Activated CD4-positive, alpha-beta T cell treated with anti-CD3 and anti-CD28 coated beads, Interleukin-2, amount 10 ng/mL, durations not matched to agents 7 days and 5 days (primary cell): ENCODE results near the gene HADH. TPM values are rescaled to one million over a fixed set of nuclear protein-coding genes. Genes with fewer than 3 reads are reported as not detected.

ENCODE experiments used
- CTCF ChIA-PET: fragments of 350-600 bp; sonication (Branson Sonifier 250); formaldehyde crosslinking; loops from one replicate; lab custom pipeline; 2021; ENCODE audit warnings: antibody characterized with exemption; lab: Charles Lee
- POLR2A ChIA-PET: fragments of 350-600 bp; sonication (Branson Sonifier 250); formaldehyde crosslinking; loops from one replicate; lab custom pipeline; 2021; ENCODE audit warnings: antibody characterized with exemption; lab: Charles Lee
- DNase-seq: peaks from one replicate; pipeline ENCODE4 v3.0.0-alpha.2; 2020
- H3K27ac Mint-ChIP-seq: one replicate; pipeline ENCODE4 v1.8.0; 2021; ENCODE audit warnings: mild to moderate bottlenecking, moderate library complexity, mixed read lengths
- H3K27me3 Mint-ChIP-seq: one replicate; pipeline ENCODE4 v1.8.0; 2021; ENCODE audit warnings: mixed read lengths
- H3K36me3 Mint-ChIP-seq: one replicate; pipeline ENCODE4 v1.8.0; 2021; ENCODE audit warnings: low read depth, mixed read lengths
- H3K4me1 Mint-ChIP-seq: one replicate; pipeline ENCODE4 v1.8.0; 2021; ENCODE audit warnings: mixed read lengths
- H3K4me3 Mint-ChIP-seq: one replicate; pipeline ENCODE4 v1.8.0; 2021; ENCODE audit warnings: mild to moderate bottlenecking, moderate library complexity, mixed read lengths
- H3K9me3 Mint-ChIP-seq: one replicate; pipeline ENCODE4 v1.8.0; 2021; ENCODE audit warnings: mixed read lengths
- total RNA-seq, 2 experiments: library from RNA; stranded (reverse); gene quantifications; one replicate each; pipeline ENCODE4 v1.2.3, GENCODE V29; 2021

The HADH gene
- total RNA-seq, 2 experiments from 2014 or later = 68.1 to 73.1 TPM

DNA sequence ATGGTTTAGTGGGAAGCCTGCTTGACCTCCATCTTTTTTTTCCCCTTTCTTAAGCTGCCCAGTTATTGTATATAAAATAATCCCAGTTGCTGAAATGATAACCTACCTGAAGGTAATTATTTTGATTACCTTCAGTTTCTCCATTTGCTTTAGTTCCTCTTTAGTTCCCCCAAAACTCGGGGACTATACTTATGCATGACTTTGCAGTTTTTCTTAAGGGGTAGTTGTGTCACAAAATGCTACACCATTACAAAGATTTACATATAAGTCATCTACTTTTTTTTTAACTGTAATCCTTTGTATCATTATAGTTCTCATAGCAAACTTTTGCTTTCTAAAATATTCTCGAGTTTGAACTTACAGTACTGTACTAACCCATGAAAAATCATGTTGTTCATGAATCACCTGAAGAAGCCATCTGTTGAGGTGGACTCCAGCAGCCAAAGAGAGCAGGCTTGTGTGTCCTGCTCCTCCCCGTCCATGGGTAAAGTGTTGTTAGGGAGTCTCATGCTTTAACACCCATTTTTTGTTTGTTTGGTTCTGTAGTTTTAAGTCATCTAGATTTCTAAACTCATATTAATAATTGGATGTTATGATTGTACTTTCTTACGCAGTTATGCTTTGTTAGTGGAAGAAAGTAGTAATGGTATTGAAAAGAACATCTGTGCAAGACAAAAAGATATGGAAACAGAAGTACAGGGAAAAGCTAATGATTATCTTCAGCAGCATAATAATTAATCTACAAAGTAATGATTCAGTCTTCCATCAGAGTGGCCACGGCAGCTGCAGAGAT, 34.6 kb downstream of the HADH start:
- CTCF ChIA-PET = interaction anchor here (0.6 to 1.4 kb wide), 4 partner anchors 148 to 548 kb away, joined by 3 to 4 read pairs (median 4); no protein-coding TSS in a partner anchor
- Mint-ChIP-seq H3K4me3 (no peak overlapping the region), H3K36me3 (peaks cover 61% of the 10 kb centered on the region), H3K9me3 (no peaks in the 10 kb centered on the region), H3K27me3 (no peaks in the 10 kb centered on the region), H3K27ac (no peak overlapping the region), H3K4me1 (peaks cover 37% of the 10 kb centered on the region)
- POLR2A ChIA-PET = interaction anchor here (0.5 kb wide), 1 partner anchor 491 kb away, joined by 3 read pairs; no protein-coding TSS in a partner anchor
- no peak for DNase-seq

DNA sequence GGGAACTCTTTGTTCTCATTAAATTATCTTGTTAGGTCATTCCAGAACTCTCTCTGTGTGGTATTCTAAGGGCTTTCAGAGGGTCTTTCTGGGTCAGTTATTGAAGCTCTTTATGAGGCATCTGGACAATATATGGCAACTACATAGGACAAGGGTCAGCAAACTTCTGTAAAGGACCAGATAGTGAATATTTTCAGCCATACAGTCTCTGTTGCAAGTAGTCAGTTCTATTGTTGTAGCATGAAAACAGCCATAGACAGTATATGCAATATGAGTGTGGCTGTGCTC, 35.1 kb downstream of the HADH start:
- Mint-ChIP-seq H3K4me3 (no peak overlapping the region), H3K27ac (no peak overlapping the region), H3K9me3 (no peaks in the 10 kb centered on the region), H3K4me1 (peaks cover 39% of the 10 kb centered on the region), H3K27me3 (no peaks in the 10 kb centered on the region), H3K36me3 (peaks cover 56% of the 10 kb centered on the region)
- DNase-seq = no peak
- ChIA-PET CTCF (interaction anchor here (1.1 to 1.4 kb wide), 2 partner anchors 148 to 548 kb away, joined by 3 to 4 read pairs; no protein-coding TSS in a partner anchor), POLR2A (no interaction called here)

DNA sequence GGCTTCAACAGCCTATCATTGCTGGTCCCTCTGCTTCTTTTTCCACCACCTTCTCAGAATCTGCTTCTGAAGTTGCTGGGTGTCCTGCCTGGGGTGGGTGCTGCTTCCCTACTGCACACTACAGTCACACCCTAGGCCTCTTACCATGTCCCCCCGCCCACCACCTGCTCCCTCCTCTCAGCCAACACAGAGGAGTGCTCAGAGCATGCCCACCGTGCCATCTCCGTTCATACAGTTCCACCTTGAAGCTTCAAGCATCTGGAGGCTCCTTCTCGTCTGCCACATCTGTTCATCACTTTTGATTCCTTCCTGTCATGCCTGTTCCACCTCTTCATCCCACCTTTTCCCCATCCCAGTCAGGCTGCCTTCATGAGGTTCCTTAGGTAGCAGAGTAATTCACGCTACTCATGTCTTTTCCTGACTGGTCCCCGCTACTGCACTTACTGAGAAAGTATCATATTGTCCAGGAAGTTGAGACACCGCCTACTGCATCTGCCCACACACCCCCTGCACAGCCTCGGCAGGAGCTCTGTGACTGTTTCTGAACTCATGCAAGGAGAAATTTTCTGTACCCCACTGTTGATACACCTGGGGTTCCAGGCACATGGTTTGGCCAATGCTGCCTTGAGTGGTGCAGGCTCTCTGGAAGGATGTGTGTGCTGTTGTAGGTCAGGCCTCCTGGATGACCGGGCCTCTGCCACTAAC, 39.5 kb downstream of the HADH start:
- peaks cover 3% of the 10 kb centered on the region for H3K9me3 Mint-ChIP-seq
- POLR2A ChIA-PET = interaction anchor here (1.2 kb wide), 1 partner anchor 137 kb away, joined by 3 read pairs; no protein-coding TSS in a partner anchor
- peak; percentile 54 for DNase-seq
- peak overlapping the region; percentile 19 for H3K4me3 Mint-ChIP-seq
- H3K4me1 Mint-ChIP-seq = peaks cover 62% of the 10 kb centered on the region
- H3K27me3 Mint-ChIP-seq = no peaks in the 10 kb centered on the region
- H3K36me3 Mint-ChIP-seq = peaks cover 56% of the 10 kb centered on the region
- CTCF ChIA-PET = interaction anchor here (0.5 to 3.7 kb wide), 13 partner anchors 9 to 553 kb away, joined by 3 to 32 read pairs (median 6); no protein-coding TSS in a partner anchor
- peak overlapping the region; percentile 82 for H3K27ac Mint-ChIP-seq

DNA sequence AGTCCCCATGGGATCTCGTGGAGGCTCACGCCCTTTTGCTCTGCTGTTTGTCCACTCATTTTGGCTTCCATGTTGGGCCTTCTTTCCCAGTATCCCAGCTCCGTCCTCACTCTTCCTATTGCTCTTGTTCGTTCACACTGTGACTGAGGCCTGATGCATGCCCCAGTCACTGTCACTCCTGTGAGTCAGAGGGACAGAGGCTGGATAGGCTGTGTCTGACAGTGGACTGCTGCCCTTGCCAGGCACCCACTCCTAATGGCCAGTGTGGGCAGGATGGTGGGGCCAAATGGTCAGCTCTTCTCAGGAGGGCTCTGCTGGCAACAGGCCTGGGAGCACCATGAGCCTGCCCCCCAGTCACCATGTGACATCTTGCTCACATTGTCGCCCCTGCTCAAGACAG, 40.0 kb downstream of the HADH start:
- POLR2A ChIA-PET = interaction anchor here (0.6 to 1.2 kb wide), 2 partner anchors 125 to 137 kb away, joined by 3 read pairs; no protein-coding TSS in a partner anchor
- peaks cover 56% of the 10 kb centered on the region for H3K36me3 Mint-ChIP-seq
- peaks cover 3% of the 10 kb centered on the region for H3K9me3 Mint-ChIP-seq
- DNase-seq = no peak
- CTCF ChIA-PET = interaction anchor here (0.5 to 3.7 kb wide), 26 partner anchors 10 to 650 kb away, joined by 3 to 32 read pairs (median 4); no protein-coding TSS in a partner anchor
- peaks cover 67% of the 10 kb centered on the region for H3K4me1 Mint-ChIP-seq
- no peak overlapping the region for H3K4me3 Mint-ChIP-seq
- no peaks in the 10 kb centered on the region for H3K27me3 Mint-ChIP-seq
- peak overlapping the region; percentile 82 for H3K27ac Mint-ChIP-seq

DNA sequence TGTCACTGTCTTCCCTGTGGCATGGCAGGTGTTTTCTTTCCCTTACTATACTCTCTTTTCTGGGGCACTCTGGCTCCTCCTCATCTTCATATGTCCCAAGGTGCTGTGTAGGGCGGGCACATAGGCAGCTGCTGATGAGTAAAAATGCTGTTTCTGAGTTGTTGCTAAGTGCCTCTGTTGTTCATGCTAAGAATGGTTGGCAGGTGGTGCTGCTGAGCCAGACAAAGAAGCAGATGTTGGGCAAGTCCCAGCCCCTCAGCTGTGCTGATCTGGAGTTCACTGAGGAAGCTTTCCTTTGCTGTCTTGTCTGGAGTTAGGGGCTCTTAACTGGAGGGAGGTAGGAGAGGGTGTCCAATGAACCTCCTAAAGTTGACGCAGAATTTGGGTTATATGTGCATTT, 40.6 kb downstream of the HADH start:
- peaks cover 73% of the 10 kb centered on the region for H3K4me1 Mint-ChIP-seq
- CTCF ChIA-PET = interaction anchor here (0.6 to 3.7 kb wide), 27 partner anchors 10 to 649 kb away, joined by 3 to 32 read pairs (median 4); no protein-coding TSS in a partner anchor

DNA sequence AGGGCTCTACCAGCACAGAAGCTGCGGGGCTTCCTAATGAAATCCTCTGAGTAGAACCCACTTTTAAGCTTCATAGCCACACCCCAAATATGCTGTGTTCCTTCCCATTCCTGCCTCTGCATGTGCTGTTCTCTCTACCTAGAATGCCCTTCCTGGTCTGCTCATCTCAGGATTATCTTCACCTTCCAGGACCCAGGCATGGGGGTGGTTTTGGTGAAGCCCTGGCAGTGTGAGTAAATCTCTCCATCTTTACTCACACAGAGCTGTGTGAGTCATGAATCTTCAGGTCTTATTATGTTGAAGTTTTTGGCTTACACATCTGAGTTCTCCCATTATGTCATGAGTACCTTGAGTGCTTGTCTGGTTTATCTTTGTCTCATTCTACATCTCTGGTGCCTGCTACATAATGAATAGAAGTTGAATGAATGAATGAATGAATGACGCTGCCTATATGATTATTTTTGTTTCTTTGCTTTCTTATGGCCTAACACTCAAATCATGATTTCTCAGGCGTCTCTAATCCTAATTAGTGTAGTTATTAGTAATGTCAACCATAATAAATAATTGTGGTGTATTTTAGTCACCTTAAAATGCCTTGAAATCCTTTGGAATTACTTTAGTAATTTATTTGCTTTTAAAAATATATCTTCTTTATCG, 41.9 kb downstream of the HADH start:
- Mint-ChIP-seq H3K27me3 (no peaks in the 10 kb centered on the region), H3K4me3 (no peak overlapping the region), H3K27ac (peak overlapping the region; percentile 20), H3K9me3 (peaks cover 3% of the 10 kb centered on the region), H3K36me3 (peaks cover 60% of the 10 kb centered on the region), H3K4me1 (peaks cover 81% of the 10 kb centered on the region)
- ChIA-PET CTCF (interaction anchor here (1.3 to 3.7 kb wide), 6 partner anchors 12 to 541 kb away, joined by 3 to 32 read pairs (median 8); no protein-coding TSS in a partner anchor), POLR2A (no interaction called here)
- no peak for DNase-seq

More for the DNA sequence above, 40.6 kb downstream of the HADH start:
- POLR2A ChIA-PET = interaction anchor here (0.6 to 1.2 kb wide), 3 partner anchors 13 to 136 kb away, joined by 3 read pairs; no protein-coding TSS in a partner anchor
- Mint-ChIP-seq H3K4me3 (no peak overlapping the region), H3K9me3 (peaks cover 3% of the 10 kb centered on the region), H3K36me3 (peaks cover 59% of the 10 kb centered on the region), H3K27me3 (no peaks in the 10 kb centered on the region), H3K27ac (peak overlapping the region; percentile 82)
- peak; percentile 82 for DNase-seq

DNA sequence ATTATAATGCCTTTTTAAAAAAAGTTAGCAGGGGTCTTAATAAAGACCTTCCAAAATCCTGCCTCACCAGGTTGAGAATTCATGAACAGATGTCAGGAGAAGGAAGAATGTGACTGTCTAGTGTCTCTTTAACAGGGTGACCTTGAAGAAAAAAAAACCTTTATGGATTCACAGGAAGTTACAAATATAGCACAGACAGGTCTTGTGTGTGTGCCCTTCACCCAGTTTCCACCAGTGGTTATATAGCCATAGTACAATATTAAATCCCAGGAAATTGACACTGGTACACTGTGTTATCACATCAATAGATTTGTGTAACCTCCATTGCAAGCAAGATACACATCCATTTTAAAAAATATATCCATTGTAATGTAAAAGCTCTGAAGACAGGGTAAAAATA, 43.7 kb downstream of the HADH start:
- Mint-ChIP-seq H3K27ac (peak overlapping the region; percentile 5), H3K27me3 (no peaks in the 10 kb centered on the region), H3K9me3 (peaks cover 3% of the 10 kb centered on the region), H3K4me3 (no peak overlapping the region), H3K4me1 (peaks cover 88% of the 10 kb centered on the region), H3K36me3 (peaks cover 51% of the 10 kb centered on the region)
- ChIA-PET CTCF (interaction anchor here (1.2 to 2.9 kb wide), 2 partner anchors 14 to 92 kb away, joined by 3 to 15 read pairs; no protein-coding TSS in a partner anchor), POLR2A (no interaction called here)
- no peak for DNase-seq

DNA sequence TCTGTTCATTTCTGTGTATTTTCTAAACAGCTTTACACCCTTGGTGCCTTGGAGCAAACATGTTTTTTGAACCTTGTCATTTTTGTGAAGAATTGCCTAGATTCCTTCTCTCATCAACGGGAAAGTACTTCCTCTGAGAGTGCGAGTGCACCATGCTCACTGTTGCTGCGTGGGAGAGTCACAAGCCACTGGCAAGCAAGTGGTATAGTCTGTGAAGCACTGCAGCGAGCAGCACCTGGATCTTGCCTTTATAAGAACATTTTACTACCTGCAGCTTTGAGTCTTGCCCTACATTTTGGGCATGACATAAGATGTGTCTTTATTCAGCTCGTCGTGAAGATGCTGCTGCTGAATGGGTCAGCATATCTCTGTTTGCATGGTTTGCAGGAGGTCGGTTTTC, 44.9 kb downstream of the HADH start:
- H3K4me1 Mint-ChIP-seq = peaks cover 82% of the 10 kb centered on the region
- H3K9me3 Mint-ChIP-seq = peaks cover 3% of the 10 kb centered on the region
- CTCF ChIA-PET = interaction anchor here (0.8 to 2.9 kb wide), 5 partner anchors 8 to 90 kb away, joined by 3 to 15 read pairs (median 3); no protein-coding TSS in a partner anchor
- peaks cover 48% of the 10 kb centered on the region for H3K36me3 Mint-ChIP-seq
- H3K4me3 Mint-ChIP-seq = no peak overlapping the region
- no peak for DNase-seq
- POLR2A ChIA-PET = no interaction called here
- no peaks in the 10 kb centered on the region for H3K27me3 Mint-ChIP-seq
- H3K27ac Mint-ChIP-seq = peak overlapping the region; percentile 73

DNA sequence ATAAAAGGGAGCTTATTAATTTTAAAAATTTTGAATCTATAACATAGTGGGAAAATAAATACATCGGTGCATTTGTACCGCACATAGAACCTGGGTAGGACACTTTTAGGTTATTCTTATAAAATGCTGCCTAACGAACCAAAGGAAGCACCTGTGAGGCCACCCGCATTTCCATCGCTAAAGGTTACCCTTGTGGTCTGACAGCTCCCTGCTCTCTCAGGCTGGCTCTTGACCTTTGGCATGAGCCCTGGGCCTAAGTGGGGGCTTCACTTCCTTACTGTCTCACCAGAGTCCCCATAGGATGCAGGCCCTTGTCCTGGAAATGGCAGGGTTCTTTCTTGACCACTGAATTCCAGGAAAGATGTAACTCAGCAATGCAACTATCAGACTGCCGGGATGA, 46.0 kb downstream of the HADH start:
- DNase-seq = no peak
- Mint-ChIP-seq H3K36me3 (peaks cover 53% of the 10 kb centered on the region), H3K4me3 (peak overlapping the region; percentile 42), H3K27ac (peak overlapping the region; percentile 93), H3K27me3 (no peaks in the 10 kb centered on the region), H3K4me1 (peaks cover 71% of the 10 kb centered on the region), H3K9me3 (peaks cover 6% of the 10 kb centered on the region)
- POLR2A ChIA-PET = interaction anchor here (0.5 to 0.6 kb wide), 3 partner anchors 36 to 590 kb away, joined by 3 to 7 read pairs (median 3); no protein-coding TSS in a partner anchor
- CTCF ChIA-PET = interaction anchor here (0.6 to 2.9 kb wide), 10 partner anchors 10 to 536 kb away, joined by 3 to 15 read pairs (median 4); partner anchors contain the start of gene LEF1

DNA sequence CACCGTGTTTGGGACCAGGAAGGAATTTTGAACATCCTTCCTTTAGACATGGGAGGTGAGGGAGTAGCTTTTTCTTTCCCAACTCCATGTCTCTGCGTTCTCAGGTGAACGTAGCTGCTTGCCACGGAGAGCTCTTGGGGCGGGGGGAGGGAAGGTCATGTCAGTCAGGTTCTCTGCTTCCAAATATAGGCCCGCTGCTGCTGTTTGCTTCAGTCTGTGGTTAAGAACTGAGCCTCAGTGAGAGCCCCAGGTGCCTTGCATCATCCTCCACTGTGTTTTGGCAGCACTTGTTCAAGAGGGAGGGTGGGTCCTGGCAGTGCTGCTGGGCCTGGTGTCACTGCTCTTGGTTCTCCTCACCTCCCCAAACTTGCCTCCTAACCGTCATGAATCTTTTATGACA, 46.5 kb downstream of the HADH start:
- CTCF ChIA-PET = interaction anchor here (0.6 to 2.9 kb wide), 9 partner anchors 10 to 536 kb away, joined by 3 to 15 read pairs (median 4); no protein-coding TSS in a partner anchor
- Mint-ChIP-seq H3K4me3 (peak overlapping the region; percentile 42), H3K27ac (peak overlapping the region; percentile 93)

DNA sequence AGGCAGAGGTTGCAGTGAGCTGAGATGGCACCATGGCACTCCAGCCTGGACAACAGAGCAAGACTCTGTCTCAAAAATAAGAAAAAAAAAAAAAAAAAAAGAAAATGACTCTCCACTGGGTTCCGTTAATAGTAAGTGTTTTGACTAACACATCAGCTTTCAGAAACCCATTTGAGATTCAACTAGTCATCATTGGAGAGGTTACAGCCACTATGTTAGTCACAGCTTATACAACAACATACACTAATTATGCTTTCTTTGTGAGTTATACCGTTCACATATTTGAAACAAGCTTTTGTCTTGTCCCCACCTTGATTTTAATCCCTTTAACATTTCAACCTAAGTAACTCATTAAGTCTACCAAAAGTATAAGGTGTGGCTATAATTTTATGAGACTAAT, 48.2 kb downstream of the HADH start:
- H3K27ac Mint-ChIP-seq = peak overlapping the region; percentile 93
- no peak overlapping the region for H3K4me3 Mint-ChIP-seq
- no peaks in the 10 kb centered on the region for H3K27me3 Mint-ChIP-seq
- peaks cover 5% of the 10 kb centered on the region for H3K9me3 Mint-ChIP-seq
- H3K36me3 Mint-ChIP-seq = peaks cover 41% of the 10 kb centered on the region
- no peak for DNase-seq
- H3K4me1 Mint-ChIP-seq = peaks cover 57% of the 10 kb centered on the region
- POLR2A ChIA-PET = no interaction called here
- CTCF ChIA-PET = no interaction called here

More for the DNA sequence above, 46.5 kb downstream of the HADH start:
- POLR2A ChIA-PET = interaction anchor here (0.5 to 0.6 kb wide), 4 partner anchors 36 to 590 kb away, joined by 3 to 7 read pairs (median 3); no protein-coding TSS in a partner anchor
- Mint-ChIP-seq H3K4me1 (peaks cover 66% of the 10 kb centered on the region), H3K36me3 (peaks cover 50% of the 10 kb centered on the region), H3K9me3 (peaks cover 6% of the 10 kb centered on the region), H3K27me3 (no peaks in the 10 kb centered on the region)
- peak; percentile 87 for DNase-seq
